ENCODE results near the gene ITGAL. TPM values are rescaled to one million over a fixed set of nuclear protein-coding genes. Genes with fewer than 3 reads are reported as not detected.

ITGAL gene
- total and polyA plus RNA-seq, 2 donors (not counting 3 experiments of a cell fraction or from before 2014, with no cell fraction given): not detected

DNA sequence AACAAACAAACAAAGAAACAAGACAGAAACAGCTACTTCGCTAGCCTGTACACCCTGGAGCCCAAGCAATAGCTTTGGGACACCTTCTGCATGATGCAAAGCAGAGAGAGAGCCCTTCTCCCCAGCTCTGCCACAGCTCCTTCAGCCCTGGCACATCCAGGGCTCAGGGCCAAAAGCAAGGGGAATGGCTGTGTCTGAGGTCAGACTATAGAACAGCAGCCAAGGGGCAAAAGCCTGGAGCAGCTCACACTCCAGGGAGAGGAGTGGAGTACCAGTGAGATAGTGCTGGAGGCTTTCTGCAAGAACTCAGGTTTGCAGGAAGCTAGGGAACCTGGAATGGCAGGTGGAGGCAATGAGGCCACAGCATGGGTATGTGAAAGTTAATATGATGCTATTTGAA is 15.3 kb upstream of the ITGAL start:
- Histone ChIP-seq H3K9me3 (replicated peaks; ENCODE audit: control insufficient read depth, insufficient read depth, low read length) (no peaks in the 10 kb centered on the region), H3K36me3 (ENCODE audit: control insufficient read depth in 2 of 2, extremely low read depth in 1 of 2, insufficient read depth in 2 of 2, low read length in 2 of 2) (no peaks in the 10 kb centered on the region), H3K4me1 (ENCODE audit: control insufficient read depth, extremely low read depth, insufficient read depth, low read length) (no peaks in the 10 kb centered on the region), H3K9me1 (replicated peaks; ENCODE audit: control insufficient read depth, extremely low read depth, insufficient read depth, low read length) (no peaks in the 10 kb centered on the region), H3K27me3 (ENCODE audit: control insufficient read depth in 2 of 2, insufficient read depth in 2 of 2, low read length in 2 of 2) (peaks cover 0 to 5% of the 10 kb centered on the region in 2 experiments), H3K9ac (replicated peaks; ENCODE audit: extremely low read depth, insufficient read depth, low read length) (no peak overlapping the region), H3K4me3 (replicated peaks in 1 of 3; ENCODE audit: insufficient read depth in 1 of 3, low read depth in 1 of 3, low read length in 3 of 3) (no peak overlapping the region), H3K79me2 (ENCODE audit: control insufficient read depth, insufficient read depth, low read length) (no peaks in the 10 kb centered on the region), H3K4me2 (ENCODE audit: insufficient read depth, low read length) (no peak overlapping the region), H3K27ac (ENCODE audit: insufficient read depth, low read depth, low read length) (no peak overlapping the region), H2AFZ (ENCODE audit: low read depth, low read length) (no peak overlapping the region), H4K20me1 (replicated peaks; ENCODE audit: control insufficient read depth, extremely low read depth, insufficient read depth, low read length) (no peaks in the 10 kb centered on the region)
- dilution Hi-C loops (cut with MboI; ENCODE audit: extremely low pct_ligation_motif_present, low sequenced_read_pairs): no loop called here
- FAIRE-seq (no peak), DNase-seq (ENCODE audit: low read depth, low spot score) (no peak)
- POLR2A ChIA-PET: no interaction called here
- CTCF ChIA-PET: interaction anchor here (1.0 to 1.6 kb wide), 3 partner anchors 48 to 78 kb away, joined by 3 to 5 read pairs (median 4); no protein-coding TSS in a partner anchor
- intact Hi-C loops (cut with micrococcal nuclease): loop anchor here (5.0 kb wide), 1 partner anchor 60 kb away; no protein-coding TSS in a partner anchor
- TF ChIP-seq MAX (IDR thresholded peaks at IDR 0.05; ENCODE audit: insufficient read depth, insufficient read length) (no peak), MYC (IDR thresholded peaks at IDR 0.05; ENCODE audit: low read depth, low read length) (no peak)
- no TSS peak for BruUV-seq (replicated peaks)

DNA sequence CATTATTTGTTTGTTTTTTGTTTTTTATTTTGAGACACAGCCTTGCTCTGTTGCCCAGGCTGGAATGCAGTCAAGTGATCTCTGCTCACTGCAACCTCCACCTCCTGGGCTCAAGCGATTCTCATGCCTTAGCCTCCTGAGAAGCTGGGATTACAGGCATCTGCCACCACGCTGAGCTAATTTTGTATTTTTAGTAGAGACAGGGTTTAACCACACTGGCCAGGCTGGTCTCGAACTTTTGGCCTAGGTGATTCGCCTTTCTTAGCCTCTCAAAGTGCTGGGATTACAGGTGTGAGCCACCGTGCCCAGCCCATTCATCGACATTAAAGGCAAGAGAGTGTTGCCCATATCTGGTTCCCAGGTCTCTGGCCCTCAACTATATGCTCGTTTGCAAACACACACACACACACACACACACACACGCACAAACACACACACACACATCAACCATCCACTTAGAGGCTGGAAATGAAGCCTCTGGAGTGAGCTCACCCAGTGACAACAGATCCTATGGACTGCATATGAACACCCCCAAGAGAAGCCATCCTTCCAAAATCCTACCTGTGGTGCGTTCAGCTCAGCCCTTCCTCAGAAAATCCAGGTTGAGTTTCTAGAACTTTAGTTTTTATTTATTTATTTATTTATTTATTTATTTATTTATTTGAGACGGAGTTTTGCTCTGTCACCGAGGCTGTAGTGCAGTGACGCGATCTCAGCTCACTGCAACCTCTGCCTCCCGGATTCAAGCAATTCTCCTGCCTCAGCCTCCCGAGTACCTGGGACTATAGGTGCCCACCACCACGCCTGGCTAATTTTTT is 14.6 kb upstream of the ITGAL start:
- H3K9ac ChIP-seq (replicated peaks; ENCODE audit: extremely low read depth, insufficient read depth, low read length): no peak overlapping the region
- no peaks in the 10 kb centered on the region for H3K9me1 ChIP-seq (replicated peaks; ENCODE audit: control insufficient read depth, extremely low read depth, insufficient read depth, low read length)
- intact Hi-C loops (cut with micrococcal nuclease) (loop anchor here (5.0 kb wide), 1 partner anchor 59 kb away; no protein-coding TSS in a partner anchor), dilution Hi-C loops (cut with MboI; ENCODE audit: extremely low pct_ligation_motif_present, low sequenced_read_pairs) (no loop called here)
- ChIA-PET POLR2A (interaction anchor here (0.7 kb wide), 1 partner anchor 61 kb away, joined by 3 read pairs; no protein-coding TSS in a partner anchor), CTCF (interaction anchor here (0.8 kb wide), 1 partner anchor 140 kb away, joined by 3 read pairs; no protein-coding TSS in a partner anchor)
- H3K27me3 ChIP-seq (ENCODE audit: control insufficient read depth in 2 of 2, insufficient read depth in 2 of 2, low read length in 2 of 2): peaks cover 0 to 5% of the 10 kb centered on the region in 2 experiments
- H2AFZ ChIP-seq (ENCODE audit: low read depth, low read length): no peak overlapping the region
- H3K27ac ChIP-seq (ENCODE audit: insufficient read depth, low read depth, low read length): no peak overlapping the region
- no peak overlapping the region for H3K4me2 ChIP-seq (ENCODE audit: insufficient read depth, low read length)
- no peaks in the 10 kb centered on the region for H3K79me2 ChIP-seq (ENCODE audit: control insufficient read depth, insufficient read depth, low read length)
- FAIRE-seq (no peak), DNase-seq (ENCODE audit: low read depth, low spot score) (no peak)
- H4K20me1 ChIP-seq (replicated peaks; ENCODE audit: control insufficient read depth, extremely low read depth, insufficient read depth, low read length): no peaks in the 10 kb centered on the region
- no peak for TF ChIP-seq MAX (IDR thresholded peaks at IDR 0.05; ENCODE audit: insufficient read depth, insufficient read length)
- no peak for TF ChIP-seq EZH2 (IDR thresholded peaks at IDR 0.05; ENCODE audit: borderline replicate concordance, low read depth, low read length, severe bottlenecking)
- TF ChIP-seq JUN (IDR thresholded peaks at IDR 0.05; ENCODE audit: borderline replicate concordance, insufficient read depth, insufficient read length, low read depth): no peak
- no peak for TF ChIP-seq POLR2A (IDR thresholded peaks at IDR 0.05; ENCODE audit: low read depth, low read length)
- TF ChIP-seq POLR2AphosphoS5 (IDR thresholded peaks at IDR 0.05; ENCODE audit: insufficient read depth, low read depth, low read length): no peak
- TF ChIP-seq FOS (IDR thresholded peaks at IDR 0.05; ENCODE audit: borderline replicate concordance, insufficient read depth, low read length): no peak
- H3K36me3 ChIP-seq (ENCODE audit: control insufficient read depth in 2 of 2, extremely low read depth in 1 of 2, insufficient read depth in 2 of 2, low read length in 2 of 2): no peaks in the 10 kb centered on the region
- no TSS peak for BruUV-seq (replicated peaks)
- H3K4me3 ChIP-seq (replicated peaks in 1 of 3; ENCODE audit: insufficient read depth in 1 of 3, low read depth in 1 of 3, low read length in 3 of 3): no peak overlapping the region
- H3K4me1 ChIP-seq (ENCODE audit: control insufficient read depth, extremely low read depth, insufficient read depth, low read length): no peaks in the 10 kb centered on the region
- H3K9me3 ChIP-seq (replicated peaks; ENCODE audit: control insufficient read depth, insufficient read depth, low read length): no peaks in the 10 kb centered on the region

Data from endothelial cell of umbilical vein (primary cell).